Gastroesophageal sphincter (tissue), 3 donors: ENCODE measurements around the gene PTGDS.

Experiments used
- CTCF ChIP-seq, 4 experiments: fragments of 200-600 bp in 2 of 4; fragments of 450-650 bp in 2 of 4; sonication (generic) in 1 of 4; IDR thresholded peaks; one replicate each; pipeline ENCODE4 v1.5.1; 2017 to 2019; ENCODE audit warnings: antibody characterized with exemption in 4 of 4, mild to moderate bottlenecking in 2 of 4, moderate library complexity in 2 of 4
- EP300 ChIP-seq: sonication (generic); formaldehyde crosslinking; IDR thresholded peaks from one replicate; pipeline ENCODE4 v1.6.1; 2017; ENCODE audit warnings: antibody characterized with exemption, mild to moderate bottlenecking
- POLR2A ChIP-seq, 2 donors: fragments of 450-650 bp; IDR thresholded peaks; one replicate each; pipeline ENCODE4 v1.6.1; 2017; ENCODE audit warnings: antibody characterized with exemption in 2 of 2, mild to moderate bottlenecking in 2 of 2, moderate library complexity in 1 of 2
- POLR2AphosphoS5 ChIP-seq: sonication (generic); formaldehyde crosslinking; IDR thresholded peaks from one replicate; pipeline ENCODE4 v1.6.1; 2017; ENCODE audit warnings: antibody characterized with exemption

DNA sequence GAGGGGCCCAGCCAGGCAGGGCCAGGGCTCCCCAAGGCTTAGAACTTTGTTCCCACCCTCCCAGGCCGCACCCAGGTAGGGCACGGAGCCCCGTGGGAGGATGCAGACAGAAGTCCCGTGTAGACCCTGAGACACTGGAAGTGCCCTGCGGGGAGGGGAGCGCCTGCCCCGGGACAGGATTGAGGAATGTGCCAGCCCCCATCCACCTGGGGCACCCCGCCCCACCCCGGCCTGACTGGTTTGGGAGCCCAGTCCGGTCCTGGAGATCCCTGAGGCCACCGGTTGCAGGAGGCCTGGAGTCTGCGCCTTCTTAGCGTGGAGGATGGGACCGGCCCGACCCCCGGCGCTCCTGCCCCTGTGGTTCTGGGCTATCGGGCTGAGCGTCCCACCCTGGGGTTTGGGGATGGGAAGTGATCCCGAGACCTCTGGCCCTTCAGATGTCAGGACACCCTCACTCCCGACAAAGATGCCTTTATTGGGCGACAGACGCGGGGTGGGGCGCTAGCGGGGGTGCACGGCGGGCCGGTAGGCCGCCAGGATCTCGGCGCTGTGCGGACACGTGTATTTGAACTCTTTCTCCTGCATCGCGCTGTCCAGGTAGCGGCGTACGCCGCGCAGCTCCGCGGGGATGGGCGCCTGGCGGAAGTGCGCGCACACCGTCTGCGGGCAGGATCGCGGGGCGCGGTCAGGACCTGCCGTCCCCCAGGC is 17.0 kb downstream of the PTGDS start:
- no peak for TF ChIP-seq CTCF (IDR thresholded peaks at IDR 0.05)
- no peak for TF ChIP-seq POLR2A (IDR thresholded peaks at IDR 0.05)
- no peak for TF ChIP-seq POLR2AphosphoS5
- TF ChIP-seq EP300 = no peak
